ENCODE results near the gene ZNF286A. TPM values are rescaled to one million over a fixed set of nuclear protein-coding genes. Genes with fewer than 3 reads are reported as not detected.

ZNF286A gene
- total and polyA plus RNA-seq, 2 donors (not counting 3 experiments of a cell fraction or from before 2014, with no cell fraction given): 11.7 to 46.5 TPM

DNA sequence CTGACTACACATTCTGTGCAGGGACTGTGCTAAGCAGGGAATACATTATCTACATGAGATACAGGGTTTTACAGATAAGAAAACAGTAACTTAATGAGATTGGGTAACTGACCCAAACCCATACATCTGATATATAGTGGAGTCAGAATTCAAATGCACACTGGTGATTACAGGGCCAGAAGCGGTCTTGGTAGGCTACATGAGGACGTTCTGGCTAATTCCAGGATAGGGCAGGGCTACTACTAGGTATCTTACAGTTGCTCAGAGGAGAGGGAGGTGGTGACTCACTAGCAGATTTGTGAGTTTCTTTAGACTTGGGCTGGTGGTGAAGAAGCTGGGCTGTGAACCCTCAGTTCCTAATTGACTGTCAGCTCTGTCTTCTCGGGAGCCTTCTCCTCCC lies 36.9 kb upstream of the ZNF286A start:
- POLR2A ChIA-PET: no interaction called here
- Histone ChIP-seq H3K79me2 (ENCODE audit: control insufficient read depth, insufficient read depth, low read length) (no peaks in the 10 kb centered on the region), H3K27ac (ENCODE audit: insufficient read depth, low read depth, low read length) (no peak overlapping the region), H3K4me1 (ENCODE audit: control insufficient read depth, extremely low read depth, insufficient read depth, low read length) (peaks cover 9% of the 10 kb centered on the region), H3K9me3 (replicated peaks; ENCODE audit: control insufficient read depth, insufficient read depth, low read length) (no peaks in the 10 kb centered on the region), H3K36me3 (ENCODE audit: control insufficient read depth in 2 of 2, extremely low read depth in 1 of 2, insufficient read depth in 2 of 2, low read length in 2 of 2) (no peaks in the 10 kb centered on the region), H3K9me1 (replicated peaks; ENCODE audit: control insufficient read depth, extremely low read depth, insufficient read depth, low read length) (no peaks in the 10 kb centered on the region), H2AFZ (ENCODE audit: low read depth, low read length) (no peak overlapping the region), H3K4me3 (replicated peaks in 1 of 3; ENCODE audit: insufficient read depth in 1 of 3, low read depth in 1 of 3, low read length in 3 of 3) (no peak overlapping the region), H3K27me3 (ENCODE audit: control insufficient read depth in 2 of 2, insufficient read depth in 2 of 2, low read length in 2 of 2) (no peaks in the 10 kb centered on the region), H4K20me1 (replicated peaks; ENCODE audit: control insufficient read depth, extremely low read depth, insufficient read depth, low read length) (no peaks in the 10 kb centered on the region), H3K9ac (replicated peaks; ENCODE audit: extremely low read depth, insufficient read depth, low read length) (no peak overlapping the region), H3K4me2 (ENCODE audit: insufficient read depth, low read length) (no peak overlapping the region)
- DNase-seq (ENCODE audit: low read depth, low spot score) (no peak), FAIRE-seq (no peak)
- dilution Hi-C loops (cut with MboI; ENCODE audit: extremely low pct_ligation_motif_present, low sequenced_read_pairs): no loop called here
- intact Hi-C loops (cut with micrococcal nuclease): no loop called here
- TF ChIP-seq, protein P1, sequence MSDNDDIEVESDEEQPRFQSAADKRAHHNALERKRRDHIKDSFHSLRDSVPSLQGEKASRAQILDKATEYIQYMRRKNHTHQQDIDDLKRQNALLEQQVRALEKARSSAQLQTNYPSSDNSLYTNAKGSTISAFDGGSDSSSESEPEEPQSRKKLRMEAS (IDR thresholded peaks at IDR 0.05; ENCODE audit: insufficient read depth, insufficient read length): no peak
- TF ChIP-seq FOS (IDR thresholded peaks at IDR 0.05; ENCODE audit: borderline replicate concordance, insufficient read depth, low read length) (no peak), MYC (IDR thresholded peaks at IDR 0.05; ENCODE audit: low read depth, low read length) (no peak), EZH2 (IDR thresholded peaks at IDR 0.05; ENCODE audit: borderline replicate concordance, low read depth, low read length, severe bottlenecking) (no peak), POLR2AphosphoS5 (IDR thresholded peaks at IDR 0.05; ENCODE audit: insufficient read depth, low read depth, low read length) (no peak), POLR2A (IDR thresholded peaks at IDR 0.05; ENCODE audit: low read depth, low read length) (no peak), JUN (IDR thresholded peaks at IDR 0.05; ENCODE audit: borderline replicate concordance, insufficient read depth, insufficient read length, low read depth) (no peak), GATA2 (IDR thresholded peaks at IDR 0.05; ENCODE audit: insufficient read depth, insufficient read length, low read depth, low read length) (no peak)
- TF ChIP-seq, protein P2, sequence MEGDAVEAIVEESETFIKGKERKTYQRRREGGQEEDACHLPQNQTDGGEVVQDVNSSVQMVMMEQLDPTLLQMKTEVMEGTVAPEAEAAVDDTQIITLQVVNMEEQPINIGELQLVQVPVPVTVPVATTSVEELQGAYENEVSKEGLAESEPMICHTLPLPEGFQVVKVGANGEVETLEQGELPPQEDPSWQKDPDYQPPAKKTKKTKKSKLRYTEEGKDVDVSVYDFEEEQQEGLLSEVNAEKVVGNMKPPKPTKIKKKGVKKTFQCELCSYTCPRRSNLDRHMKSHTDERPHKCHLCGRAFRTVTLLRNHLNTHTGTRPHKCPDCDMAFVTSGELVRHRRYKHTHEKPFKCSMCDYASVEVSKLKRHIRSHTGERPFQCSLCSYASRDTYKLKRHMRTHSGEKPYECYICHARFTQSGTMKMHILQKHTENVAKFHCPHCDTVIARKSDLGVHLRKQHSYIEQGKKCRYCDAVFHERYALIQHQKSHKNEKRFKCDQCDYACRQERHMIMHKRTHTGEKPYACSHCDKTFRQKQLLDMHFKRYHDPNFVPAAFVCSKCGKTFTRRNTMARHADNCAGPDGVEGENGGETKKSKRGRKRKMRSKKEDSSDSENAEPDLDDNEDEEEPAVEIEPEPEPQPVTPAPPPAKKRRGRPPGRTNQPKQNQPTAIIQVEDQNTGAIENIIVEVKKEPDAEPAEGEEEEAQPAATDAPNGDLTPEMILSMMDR (IDR thresholded peaks at IDR 0.05; ENCODE audit: extremely low read depth in 1 of 2, insufficient read depth in 1 of 2, low read depth in 1 of 2, low read length in 2 of 2): no peak
- CTCF ChIA-PET: no interaction called here
- no TSS peak for BruUV-seq (replicated peaks)

Data from endothelial cell of umbilical vein (primary cell).